Measurements from ENCODE around the gene CCDC136. TPM values are rescaled to one million over a fixed set of nuclear protein-coding genes. Genes with fewer than 3 reads are reported as not detected.

CCDC136 gene
- total RNA-seq, 2 experiments from 2014 or later, result 8.8 to 8.9 TPM

GRCh38 chr7:128795129-128795528, 3.4 kb downstream of the CCDC136 start:
- ChIA-PET CTCF (interaction anchor here (0.9 to 1.0 kb wide), 2 partner anchors 69 to 86 kb away, joined by 3 read pairs; no protein-coding TSS in a partner anchor), POLR2A (no interaction called here)
- no peaks in the 10 kb centered on the region for H3K4me1 Mint-ChIP-seq (ENCODE audit: low read depth)
- no peak for DNase-seq
- H3K36me3 Mint-ChIP-seq, result peaks cover 2% of the 10 kb centered on the region
- no peak overlapping the region for H3K4me3 Mint-ChIP-seq
- no peaks in the 10 kb centered on the region for H3K27me3 Mint-ChIP-seq
- intact Hi-C loops (cut with micrococcal nuclease), result loop anchor here (2.0 kb wide), 1 partner anchor 86 kb away; no protein-coding TSS in a partner anchor
- no peaks in the 10 kb centered on the region for H3K9me3 Mint-ChIP-seq
- H3K27ac Mint-ChIP-seq, result no peak overlapping the region

GRCh38 chr7:128796327-128796726, 4.6 kb downstream of the CCDC136 start:
- Mint-ChIP-seq H3K27me3 (no peaks in the 10 kb centered on the region), H3K4me1 (ENCODE audit: low read depth) (peaks cover 2% of the 10 kb centered on the region), H3K4me3 (no peak overlapping the region), H3K27ac (no peak overlapping the region), H3K36me3 (peaks cover 2% of the 10 kb centered on the region), H3K9me3 (no peaks in the 10 kb centered on the region)
- intact Hi-C loops (cut with micrococcal nuclease), result no loop called here
- no peak for DNase-seq
- POLR2A ChIA-PET, result no interaction called here
- CTCF ChIA-PET, result interaction anchor here (1.0 kb wide), 1 partner anchor 14 kb away, joined by 3 read pairs; no protein-coding TSS in a partner anchor

GRCh38 chr7:128799451-128799850, 7.7 kb downstream of the CCDC136 start:
- H3K9me3 Mint-ChIP-seq, result no peaks in the 10 kb centered on the region
- POLR2A ChIA-PET, result no interaction called here
- no peak overlapping the region for H3K4me3 Mint-ChIP-seq
- no peak for DNase-seq
- H3K27ac Mint-ChIP-seq, result no peak overlapping the region
- no peaks in the 10 kb centered on the region for H3K27me3 Mint-ChIP-seq
- H3K36me3 Mint-ChIP-seq, result peaks cover 2% of the 10 kb centered on the region
- intact Hi-C loops (cut with micrococcal nuclease), result no loop called here
- CTCF ChIA-PET, result interaction anchor here (1.5 kb wide), 1 partner anchor 84 kb away, joined by 4 read pairs; no protein-coding TSS in a partner anchor
- peaks cover 2% of the 10 kb centered on the region for H3K4me1 Mint-ChIP-seq (ENCODE audit: low read depth)

- Mint-ChIP-seq H3K4me3 (no peak overlapping the region), H3K36me3 (peaks cover 2% of the 10 kb centered on the region), H3K4me1 (ENCODE audit: low read depth) (peaks cover 2% of the 10 kb centered on the region), H3K27me3 (no peaks in the 10 kb centered on the region), H3K27ac (no peak overlapping the region), H3K9me3 (no peaks in the 10 kb centered on the region)
- DNase-seq, result no peak
- intact Hi-C loops (cut with micrococcal nuclease), result no loop called here
- ChIA-PET POLR2A (interaction anchor here (1.0 kb wide), 1 partner anchor 9 kb away, joined by 3 read pairs; no protein-coding TSS in a partner anchor), CTCF (no interaction called here)
Observed at GRCh38 chr7:128800567-128800966, 8.8 kb downstream of the CCDC136 start.

GRCh38 chr7:128801003-128801402, 9.2 kb downstream of the CCDC136 start:
- Mint-ChIP-seq H3K36me3 (peaks cover 2% of the 10 kb centered on the region), H3K27ac (no peak overlapping the region), H3K4me1 (ENCODE audit: low read depth) (peaks cover 2% of the 10 kb centered on the region), H3K27me3 (no peaks in the 10 kb centered on the region), H3K9me3 (no peaks in the 10 kb centered on the region), H3K4me3 (no peak overlapping the region)
- ChIA-PET CTCF (no interaction called here), POLR2A (no interaction called here)
- intact Hi-C loops (cut with micrococcal nuclease), result no loop called here
- DNase-seq, result no peak

GRCh38 chr7:128801667-128802418, 10.1 kb downstream of the CCDC136 start:
- H3K36me3 Mint-ChIP-seq, result peaks cover 2% of the 10 kb centered on the region
- H3K27ac Mint-ChIP-seq, result no peak overlapping the region
- no peak for DNase-seq
- H3K4me1 Mint-ChIP-seq (ENCODE audit: low read depth), result peaks cover 2% of the 10 kb centered on the region
- intact Hi-C loops (cut with micrococcal nuclease), result no loop called here
- no peaks in the 10 kb centered on the region for H3K9me3 Mint-ChIP-seq
- H3K4me3 Mint-ChIP-seq, result no peak overlapping the region
- POLR2A ChIA-PET, result interaction anchor here (0.8 kb wide), 1 partner anchor 62 kb away, joined by 3 read pairs; no protein-coding TSS in a partner anchor
- no peaks in the 10 kb centered on the region for H3K27me3 Mint-ChIP-seq
- CTCF ChIA-PET, result interaction anchor here (0.7 to 1.4 kb wide), 2 partner anchors 40 to 339 kb away, joined by 3 read pairs; no protein-coding TSS in a partner anchor

- no peaks in the 10 kb centered on the region for H3K27me3 Mint-ChIP-seq
- intact Hi-C loops (cut with micrococcal nuclease), result no loop called here
- no peak overlapping the region for H3K4me3 Mint-ChIP-seq
- ChIA-PET POLR2A (no interaction called here), CTCF (no interaction called here)
- H3K9me3 Mint-ChIP-seq, result no peaks in the 10 kb centered on the region
- no peak overlapping the region for H3K27ac Mint-ChIP-seq
- no peak for DNase-seq
- peaks cover 2% of the 10 kb centered on the region for H3K4me1 Mint-ChIP-seq (ENCODE audit: low read depth)
- H3K36me3 Mint-ChIP-seq, result no peaks in the 10 kb centered on the region
Observed at GRCh38 chr7:128804484-128804883, 12.7 kb downstream of the CCDC136 start.

- H3K36me3 Mint-ChIP-seq, result no peaks in the 10 kb centered on the region
- no peaks in the 10 kb centered on the region for H3K27me3 Mint-ChIP-seq
- H3K27ac Mint-ChIP-seq, result no peak overlapping the region
- CTCF ChIA-PET, result no interaction called here
- intact Hi-C loops (cut with micrococcal nuclease), result no loop called here
- peaks cover 2% of the 10 kb centered on the region for H3K4me1 Mint-ChIP-seq (ENCODE audit: low read depth)
- DNase-seq, result no peak
- no peak overlapping the region for H3K4me3 Mint-ChIP-seq
- H3K9me3 Mint-ChIP-seq, result no peaks in the 10 kb centered on the region
- POLR2A ChIA-PET, result no interaction called here
Observed at GRCh38 chr7:128805225-128805624, 13.5 kb downstream of the CCDC136 start.

- Mint-ChIP-seq H3K27me3 (no peaks in the 10 kb centered on the region), H3K9me3 (no peaks in the 10 kb centered on the region), H3K4me1 (ENCODE audit: low read depth) (no peaks in the 10 kb centered on the region), H3K27ac (no peak overlapping the region), H3K36me3 (no peaks in the 10 kb centered on the region), H3K4me3 (no peak overlapping the region)
- CTCF ChIA-PET, result no interaction called here
- no peak for DNase-seq
- intact Hi-C loops (cut with micrococcal nuclease), result no loop called here
- POLR2A ChIA-PET, result no interaction called here
Observed at GRCh38 chr7:128807191-128807590, 15.4 kb downstream of the CCDC136 start.

- Mint-ChIP-seq H3K27ac (no peak overlapping the region), H3K27me3 (no peaks in the 10 kb centered on the region), H3K36me3 (no peaks in the 10 kb centered on the region), H3K4me1 (ENCODE audit: low read depth) (no peaks in the 10 kb centered on the region), H3K9me3 (no peaks in the 10 kb centered on the region), H3K4me3 (no peak overlapping the region)
- DNase-seq, result no peak
- CTCF ChIA-PET, result interaction anchor here (1.6 kb wide), 1 partner anchor 54 kb away, joined by 4 read pairs; no protein-coding TSS in a partner anchor
- POLR2A ChIA-PET, result interaction anchor here (1.0 kb wide), 1 partner anchor 9 kb away, joined by 3 read pairs; no protein-coding TSS in a partner anchor
- intact Hi-C loops (cut with micrococcal nuclease), result no loop called here
Observed at GRCh38 chr7:128809363-128809762, 17.6 kb downstream of the CCDC136 start.

GRCh38 chr7:128810473-128810872, 18.7 kb downstream of the CCDC136 start:
- Mint-ChIP-seq H3K9me3 (no peaks in the 10 kb centered on the region), H3K36me3 (no peaks in the 10 kb centered on the region), H3K4me1 (ENCODE audit: low read depth) (no peaks in the 10 kb centered on the region), H3K27ac (no peak overlapping the region), H3K4me3 (no peak overlapping the region), H3K27me3 (no peaks in the 10 kb centered on the region)
- POLR2A ChIA-PET, result interaction anchor here (1.0 kb wide), 1 partner anchor 10 kb away, joined by 3 read pairs; no protein-coding TSS in a partner anchor
- DNase-seq, result no peak
- CTCF ChIA-PET, result interaction anchor here (1.0 kb wide), 1 partner anchor 15 kb away, joined by 3 read pairs; no protein-coding TSS in a partner anchor
- intact Hi-C loops (cut with micrococcal nuclease), result no loop called here

GRCh38 chr7:128810997-128811396, 19.2 kb downstream of the CCDC136 start:
- no peaks in the 10 kb centered on the region for H3K9me3 Mint-ChIP-seq
- no peaks in the 10 kb centered on the region for H3K36me3 Mint-ChIP-seq
- ChIA-PET CTCF (interaction anchor here (1.0 kb wide), 1 partner anchor 226 kb away, joined by 3 read pairs; no protein-coding TSS in a partner anchor), POLR2A (no interaction called here)
- DNase-seq, result no peak
- no peaks in the 10 kb centered on the region for H3K27me3 Mint-ChIP-seq
- H3K27ac Mint-ChIP-seq, result no peak overlapping the region
- intact Hi-C loops (cut with micrococcal nuclease), result no loop called here
- H3K4me3 Mint-ChIP-seq, result no peak overlapping the region
- H3K4me1 Mint-ChIP-seq (ENCODE audit: low read depth), result no peaks in the 10 kb centered on the region

All from activated CD4-positive, alpha-beta memory T cell treated with anti-CD3 and anti-CD28 coated beads for 36 hours (primary cell).